NCI-H1048 (cell line): ENCODE measurements around the gene SORBS1.
"Not testable (repeated sequence)": the region's sequence is repeated elsewhere in the genome, so short reads cannot be mapped to it uniquely, and the experiment has no call there.

Experiments
- DNase-seq: peaks from one replicate; lab custom pipeline; 2025; lab: John Stamatoyannopoulos, UW

SORBS1 gene

GRCh38 chr10:95482501-95483233 is 78.5 kb downstream of the SORBS1 start:
- no peak for DNase-seq

GRCh38 chr10:95480901-95481491 is 80.2 kb downstream of the SORBS1 start:
- DNase-seq: no peak

- DNase-seq: no peak
These were observed 80.9 kb downstream of the SORBS1 start for GRCh38 chr10:95480102-95480900.

GRCh38 chr10:95478935-95479334 is 82.2 kb downstream of the SORBS1 start:
- DNase-seq: no peak

GRCh38 chr10:95478185-95478584 is 83.0 kb downstream of the SORBS1 start:
- no peak for DNase-seq

- no peak for DNase-seq
These were observed 84.0 kb downstream of the SORBS1 start for GRCh38 chr10:95477175-95477520.

GRCh38 chr10:95476469-95477174 is 84.5 kb downstream of the SORBS1 start:
- DNase-seq: no peak

GRCh38 chr10:95475827-95476468 is 85.2 kb downstream of the SORBS1 start:
- no peak for DNase-seq

- no peak for DNase-seq
These were observed 86.2 kb downstream of the SORBS1 start for GRCh38 chr10:95475003-95475383.

GRCh38 chr10:95474228-95475002 is 86.8 kb downstream of the SORBS1 start:
- DNase-seq: no peak

GRCh38 chr10:95472304-95473088 is 88.7 kb downstream of the SORBS1 start:
- DNase-seq: no peak

GRCh38 chr10:95469676-95470075 is 91.5 kb downstream of the SORBS1 start:
- DNase-seq: no peak

- DNase-seq: no peak
These were observed 91.9 kb downstream of the SORBS1 start for GRCh38 chr10:95469251-95469650.

- not testable (repeated sequence) for DNase-seq
These were observed 93.5 kb downstream of the SORBS1 start for GRCh38 chr10:95467642-95468041.

GRCh38 chr10:95467162-95467599 is 94.0 kb downstream of the SORBS1 start:
- no peak for DNase-seq

- no peak for DNase-seq
These were observed 94.7 kb downstream of the SORBS1 start for GRCh38 chr10:95466436-95466835.

GRCh38 chr10:95464280-95464679 is 96.9 kb downstream of the SORBS1 start:
- no peak for DNase-seq

GRCh38 chr10:95462740-95463667 is 98.2 kb downstream of the SORBS1 start:
- no peak for DNase-seq

GRCh38 chr10:95461611-95462010 is 99.6 kb downstream of the SORBS1 start:
- DNase-seq: no peak
